ENCODE results near the gene CREG2.

GRCh38 chr2:101426822-101427221 is 39.5 kb upstream of the CREG2 start:
- TF ChIP-seq REST (IDR thresholded peaks at IDR 0.05; ENCODE audit: insufficient read depth in 1 of 2, low read depth in 2 of 2, low read length in 2 of 2) (no peak), TAF1 (IDR thresholded peaks at IDR 0.05; ENCODE audit: borderline replicate concordance, insufficient read depth, low read length) (no peak)
